ENCODE results near the gene TTLL3. TPM values are rescaled to one million over a fixed set of nuclear protein-coding genes. Genes with fewer than 3 reads are reported as not detected.

Gene TTLL3
- polyA plus RNA-seq, 1 donor, result 37.3 TPM

- no peak for DNase-seq
Measured at GRCh38 chr3:9807981-9808344, 2.1 kb upstream of the TTLL3 start.

DNA sequence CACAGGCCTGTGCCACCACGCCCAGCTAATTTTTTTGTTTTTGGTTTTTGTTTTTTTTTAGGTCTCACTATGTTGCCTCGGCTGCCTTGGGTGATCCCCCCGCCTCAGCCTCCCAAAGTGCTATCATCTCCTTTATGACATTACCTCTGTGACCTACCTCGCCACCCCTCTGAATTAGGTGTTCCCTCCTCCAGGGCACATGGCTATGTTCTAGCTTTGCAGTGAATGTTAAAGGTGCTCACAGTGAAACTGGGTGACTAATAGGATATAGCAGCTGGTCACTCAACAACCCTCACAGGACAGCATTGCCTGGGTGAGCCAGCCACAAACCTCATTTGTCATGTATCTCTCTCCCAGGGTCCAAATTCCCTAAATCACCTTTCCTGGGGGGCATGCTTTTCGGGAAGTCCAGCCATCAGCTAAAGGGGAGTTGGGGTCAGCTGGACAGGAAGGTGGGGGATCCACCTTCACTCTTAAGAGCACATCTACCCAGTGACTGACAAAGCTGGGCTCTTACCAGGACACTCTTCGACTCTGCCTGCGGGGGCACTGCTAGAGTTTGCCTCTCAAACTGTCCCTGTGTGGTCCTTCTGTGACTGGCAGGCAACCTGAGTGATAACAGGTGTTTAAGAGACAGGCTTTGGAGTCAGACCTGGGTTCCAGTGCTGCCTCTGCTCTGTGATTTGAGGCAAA is 1.6 kb upstream of the TTLL3 start:
- no peak for DNase-seq

DNA sequence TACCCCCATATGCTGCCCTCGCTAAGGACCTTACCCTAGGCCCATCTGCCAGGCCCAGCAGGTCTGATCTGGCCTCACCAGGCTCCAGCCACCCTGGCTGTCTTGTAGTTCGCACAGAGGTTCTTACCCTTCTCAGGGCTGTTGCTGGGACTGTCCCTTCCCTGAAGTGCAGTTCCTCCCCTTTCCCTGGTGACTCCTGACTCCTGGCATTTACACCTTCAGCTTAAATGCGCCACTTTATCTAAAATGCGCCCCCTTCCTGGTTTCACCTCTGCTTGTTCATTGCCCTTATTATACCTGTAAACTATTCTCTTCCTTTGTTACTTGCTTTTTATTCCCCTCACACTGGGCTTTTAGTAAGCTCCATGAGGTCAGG is 835 bp upstream of the TTLL3 start:
- DNase-seq, result no peak

DNA sequence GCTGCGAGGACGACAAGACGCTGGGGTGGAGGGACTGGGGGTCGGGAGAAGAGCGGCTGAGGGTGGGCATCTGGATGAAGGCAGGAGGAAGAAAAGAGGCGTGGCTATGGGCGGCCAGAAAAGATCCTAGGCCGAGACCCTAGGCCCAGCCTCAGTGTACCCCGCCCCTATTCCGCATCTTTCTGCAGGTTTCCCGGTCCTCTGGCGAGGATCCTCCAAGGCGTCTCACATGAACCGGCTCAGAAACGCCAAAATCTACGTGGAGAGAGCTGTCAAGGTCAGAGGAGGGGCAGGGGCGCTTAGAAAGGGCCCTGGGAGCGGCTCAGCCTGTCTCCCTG is 340 bp downstream of the TTLL3 start:
- peak; percentile 40 for DNase-seq

DNA sequence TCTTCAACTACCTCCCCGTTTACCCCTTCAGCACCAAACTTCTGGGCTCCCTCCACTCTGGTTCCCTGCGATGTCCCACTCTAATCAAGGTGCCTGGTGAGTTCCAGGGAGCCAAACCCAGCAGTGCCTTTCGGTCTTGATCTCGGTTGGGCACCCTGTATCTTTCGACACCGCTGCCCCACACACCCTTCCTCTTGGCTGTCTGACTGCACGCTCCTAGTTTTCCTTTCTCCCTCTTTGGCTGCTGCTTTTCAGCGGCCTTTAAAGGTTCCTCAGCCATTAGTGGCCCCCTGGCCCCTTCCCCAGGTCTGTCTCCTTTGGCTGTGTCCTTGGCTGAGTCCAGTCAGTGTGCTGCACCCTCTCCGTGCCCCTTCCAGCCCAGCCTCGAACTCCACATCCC is 784 bp downstream of the TTLL3 start:
- DNase-seq, result no peak

- no peak for DNase-seq
Measured at GRCh38 chr3:9812870-9813483, 2.9 kb downstream of the TTLL3 start.

GRCh38 chr3:9815986-9816385 is 5.9 kb downstream of the TTLL3 start:
- no peak for DNase-seq

DNA sequence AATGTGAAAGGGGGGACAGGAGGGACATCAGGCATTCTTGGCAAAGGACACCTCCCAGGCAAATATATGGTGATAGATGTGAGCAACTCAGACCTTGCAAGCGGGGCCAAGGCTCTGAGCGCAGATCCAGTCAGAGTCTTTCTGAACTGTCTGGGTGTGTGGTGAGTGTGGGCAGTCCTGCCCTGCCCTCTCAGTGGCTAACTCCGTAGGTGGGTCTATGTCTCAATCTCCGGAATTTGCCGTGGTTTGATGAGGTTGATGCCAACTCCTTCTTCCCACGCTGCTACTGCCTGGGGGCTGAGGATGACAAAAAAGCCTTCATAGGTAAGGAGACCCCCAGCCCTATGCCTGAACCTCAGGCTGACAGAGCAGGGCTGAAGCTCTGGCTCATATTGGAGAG is 7.4 kb downstream of the TTLL3 start:
- no peak for DNase-seq

DNA sequence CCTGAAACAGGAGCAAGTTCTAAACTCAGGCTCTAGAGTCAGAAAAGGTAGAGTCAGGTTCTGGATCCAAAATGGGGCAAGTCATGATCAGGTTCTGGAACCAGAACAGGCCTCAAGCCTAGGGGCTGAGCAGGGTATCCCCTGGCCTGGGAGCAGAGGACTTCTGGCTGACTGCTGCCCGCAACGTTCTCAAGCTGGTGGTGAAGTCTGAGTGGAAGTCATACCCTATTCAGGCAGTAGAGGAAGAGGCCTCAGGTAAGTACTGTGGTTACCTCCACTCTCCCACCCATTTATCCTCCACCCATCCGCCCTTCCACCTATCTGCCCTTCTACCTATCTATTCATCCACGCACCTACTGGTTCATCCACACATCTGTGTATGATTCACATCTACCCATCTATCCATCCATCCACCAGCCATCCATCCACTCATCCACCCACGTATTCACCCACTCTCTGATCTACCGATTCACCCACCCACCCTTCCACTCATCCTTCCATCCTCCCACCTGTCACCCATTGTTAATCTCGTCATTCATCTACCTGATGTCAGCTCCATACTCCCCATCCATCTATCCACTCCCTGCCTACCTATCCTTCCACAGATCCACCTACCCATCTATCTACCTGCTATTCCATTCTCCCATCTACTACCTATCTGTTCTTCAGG is 8.7 kb downstream of the TTLL3 start:
- DNase-seq, result no peak

DNA sequence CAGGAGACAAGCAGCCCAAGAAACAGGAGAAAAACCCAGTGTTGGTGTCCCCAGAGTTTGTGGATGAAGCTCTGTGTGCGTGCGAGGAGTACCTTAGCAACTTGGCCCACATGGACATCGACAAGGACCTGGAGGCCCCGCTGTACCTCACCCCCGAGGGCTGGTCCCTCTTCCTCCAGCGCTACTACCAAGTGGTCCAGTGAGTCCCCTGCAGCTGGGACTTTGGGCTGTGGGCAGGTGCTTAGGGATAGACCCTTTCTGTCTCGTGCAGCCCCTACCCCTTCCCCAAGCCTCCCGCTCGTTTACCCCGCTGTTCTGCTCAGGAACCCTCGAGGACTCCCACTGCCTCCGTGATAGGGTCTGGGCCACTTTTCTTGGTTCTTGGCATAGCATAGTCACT is 10.5 kb downstream of the TTLL3 start:
- DNase-seq, result no peak

DNA sequence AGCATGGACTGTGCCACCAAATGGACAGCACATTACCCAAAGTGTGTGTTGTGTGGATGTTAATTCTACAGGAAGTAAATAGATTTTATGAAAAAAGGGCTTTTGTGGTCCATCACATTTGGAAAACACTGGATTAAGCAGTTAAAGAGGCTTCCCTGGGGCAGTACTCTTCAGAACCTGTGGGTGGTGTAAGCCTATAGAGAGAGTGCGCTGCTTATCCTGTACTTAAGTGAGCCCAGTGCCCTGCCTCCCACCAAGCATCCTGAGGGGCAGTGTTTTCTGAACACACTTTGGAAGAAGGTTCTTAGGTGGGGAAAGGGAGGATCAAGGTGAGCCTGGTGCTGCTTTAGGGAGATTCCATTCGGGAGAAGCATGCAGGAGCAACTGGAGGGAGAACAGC is 10.9 kb downstream of the TTLL3 start:
- DNase-seq, result no peak

DNA sequence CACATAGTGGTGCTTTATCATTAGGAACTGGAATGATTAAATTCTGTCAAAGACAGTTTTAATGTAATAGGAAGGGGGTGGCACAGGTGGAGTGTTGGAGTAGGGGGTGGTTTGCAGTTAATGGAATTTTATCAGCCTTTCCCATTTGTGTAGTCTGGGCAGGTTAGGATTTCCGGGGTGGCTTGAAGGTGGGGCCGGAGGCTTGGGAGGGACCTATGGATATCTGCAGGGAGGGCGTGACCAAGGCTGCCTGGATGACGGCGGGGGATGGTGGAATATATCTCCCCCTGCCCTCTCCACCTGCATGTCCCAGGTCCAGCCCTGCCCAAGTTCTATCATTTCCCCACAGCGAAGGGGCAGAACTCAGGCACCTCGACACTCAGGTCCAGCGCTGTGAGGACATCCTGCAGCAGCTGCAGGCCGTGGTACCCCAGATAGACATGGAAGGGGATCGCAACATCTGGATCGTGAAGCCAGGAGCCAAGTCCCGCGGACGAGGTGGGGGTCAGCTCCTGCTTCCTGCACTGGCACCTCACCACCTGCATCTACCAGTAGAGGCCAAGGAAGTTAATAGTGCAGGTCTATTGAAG is 15.5 kb downstream of the TTLL3 start:
- no peak for DNase-seq

- DNase-seq, result no peak
Measured at GRCh38 chr3:9826815-9827573, 16.9 kb downstream of the TTLL3 start.

DNA sequence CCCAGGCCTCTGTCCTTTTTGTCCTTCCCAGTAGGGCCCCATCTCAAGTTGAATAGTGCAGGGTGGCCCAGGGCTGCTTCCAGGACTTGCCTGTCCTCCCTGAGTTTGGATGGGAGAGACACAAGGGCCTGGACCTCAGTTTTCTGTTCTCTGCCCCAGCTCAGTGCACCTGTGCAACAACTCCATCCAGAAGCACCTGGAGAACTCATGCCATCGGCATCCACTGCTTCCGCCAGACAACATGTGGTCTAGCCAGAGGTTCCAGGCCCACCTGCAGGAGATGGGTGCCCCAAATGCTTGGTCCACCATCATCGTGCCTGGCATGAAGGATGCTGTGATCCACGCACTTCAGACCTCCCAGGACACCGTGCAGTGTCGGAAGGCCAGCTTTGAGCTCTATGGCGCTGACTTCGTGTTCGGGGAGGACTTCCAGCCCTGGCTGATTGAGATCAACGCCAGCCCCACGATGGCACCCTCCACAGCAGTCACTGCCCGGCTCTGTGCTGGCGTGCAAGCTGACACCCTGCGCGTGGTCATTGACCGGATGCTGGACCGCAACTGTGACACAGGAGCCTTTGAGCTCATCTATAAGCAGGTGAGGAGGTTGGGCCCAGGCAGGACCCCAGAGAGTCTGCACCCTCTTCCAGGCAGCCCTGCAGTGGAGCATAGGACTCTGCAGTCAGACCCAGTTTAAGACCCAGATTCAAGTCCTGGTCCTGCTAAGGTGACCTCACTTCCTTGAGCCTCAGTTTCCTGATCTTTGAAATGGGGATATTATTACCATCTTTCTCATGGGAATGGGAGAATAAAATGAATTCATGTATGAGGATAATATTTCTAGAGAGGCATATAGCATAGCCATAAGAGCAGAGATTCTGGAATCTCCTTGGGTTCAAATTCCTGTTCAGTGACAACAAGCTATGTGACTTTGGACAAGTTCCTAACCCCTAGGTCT is 19.0 kb downstream of the TTLL3 start:
- no peak for DNase-seq

DNA sequence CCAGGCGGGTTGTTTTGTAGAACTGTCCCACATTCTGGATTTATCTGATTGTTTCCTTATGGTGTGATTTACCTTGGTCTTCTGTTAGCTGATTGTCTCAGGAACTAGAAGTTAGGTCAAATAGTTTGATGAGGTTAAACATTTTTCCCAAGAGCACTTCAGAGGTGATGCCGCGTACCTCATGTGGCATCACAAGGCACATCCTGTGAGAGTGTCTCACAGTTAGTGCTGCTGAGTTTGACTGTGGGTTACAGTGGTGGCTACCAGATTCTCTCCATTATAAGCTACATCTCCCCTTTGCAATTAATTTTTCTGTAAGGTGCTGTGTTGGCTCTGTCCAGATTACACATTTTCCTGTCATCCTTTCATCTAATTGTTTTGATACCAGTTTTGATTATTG is 21.2 kb downstream of the TTLL3 start:
- no peak for DNase-seq

GRCh38 chr3:9833078-9833477 is 23.0 kb downstream of the TTLL3 start:
- DNase-seq, result no peak

DNA sequence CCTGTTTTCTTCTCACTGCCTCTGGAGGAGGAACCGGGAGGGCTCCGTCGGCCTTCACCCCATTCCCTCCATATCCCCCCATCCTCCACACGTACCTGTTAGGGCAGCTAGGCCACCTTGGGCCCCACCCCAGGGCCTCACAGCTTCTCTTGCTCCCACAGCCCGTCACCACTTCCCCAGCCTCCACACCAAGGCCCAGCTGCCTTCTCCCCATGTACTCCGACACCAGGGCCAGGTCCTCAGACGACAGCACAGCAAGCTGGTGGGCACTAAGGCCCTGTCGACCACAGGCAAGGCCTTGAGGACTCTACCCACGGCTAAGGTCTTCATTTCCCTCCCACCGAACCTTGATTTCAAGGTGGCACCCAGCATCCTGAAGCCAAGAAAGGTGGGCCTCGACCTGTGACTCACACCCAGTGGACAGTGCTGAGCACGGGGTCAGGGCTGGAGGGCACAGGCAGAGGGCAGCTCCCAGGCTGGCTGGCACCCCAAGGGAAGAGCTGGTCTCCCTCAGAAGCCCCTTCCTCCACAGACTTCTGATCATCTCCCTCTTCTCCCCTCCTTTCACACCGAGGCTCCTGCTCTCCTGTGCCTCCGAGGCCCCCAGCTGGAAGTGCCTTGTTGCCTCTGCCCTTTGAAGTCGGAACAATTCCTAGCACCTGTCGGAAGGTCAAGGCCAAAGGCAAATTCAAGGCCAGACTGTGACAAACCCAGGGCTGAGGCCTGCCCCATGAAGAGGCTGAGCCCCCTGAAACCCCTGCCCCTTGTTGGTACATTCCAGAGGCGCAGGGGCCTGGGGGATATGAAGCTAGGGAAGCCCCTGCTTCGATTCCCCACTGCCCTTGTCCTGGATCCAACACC is 24.7 kb downstream of the TTLL3 start:
- DNase-seq, result no peak

- DNase-seq, result no peak
Measured at GRCh38 chr3:9837701-9838582, 27.9 kb downstream of the TTLL3 start.

- no peak for DNase-seq
Measured at GRCh38 chr3:9838856-9839255, 28.8 kb downstream of the TTLL3 start.

DNA sequence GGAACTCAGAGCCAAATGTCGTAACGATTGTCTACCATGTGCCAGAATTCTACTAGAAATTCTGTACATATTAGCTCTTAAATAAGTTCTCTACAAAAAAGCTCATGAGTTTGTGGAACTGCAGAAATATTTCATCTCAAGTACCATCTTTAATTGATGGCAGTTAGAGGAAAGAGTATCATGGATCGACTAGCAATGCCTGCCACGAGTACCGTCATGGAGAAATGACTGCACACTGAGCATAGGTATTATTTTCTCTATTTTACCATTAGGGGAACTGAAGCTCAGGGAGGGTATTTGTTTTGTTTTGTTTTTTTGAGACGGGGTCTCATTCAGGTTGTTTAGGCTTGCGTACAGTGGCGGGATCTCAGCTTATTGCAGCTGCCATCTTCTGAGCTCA is 31.0 kb downstream of the TTLL3 start:
- no peak for DNase-seq
